Stimulated activated CD4-positive, alpha-beta T cell treated with anti-CD3 and anti-CD28 coated beads, Interleukin-15, amount 100 ng/mL, for 48 hours (primary cell): ENCODE measurements around the gene RBM20.
"Not testable (repeated sequence)": the region's sequence is repeated elsewhere in the genome, so short reads cannot be mapped to it uniquely, and the experiment has no call there.

ENCODE experiments used
- DNase-seq, 2 donors: peaks; one replicate each; pipeline ENCODE4 v3.0.0-alpha.2; 2020; ENCODE audit warnings: low read depth in 2 of 2

Gene RBM20

GRCh38 chr10:110625356-110625894, 18.7 kb upstream of the RBM20 start:
- no peak for DNase-seq

GRCh38 chr10:110625951-110626855, 17.9 kb upstream of the RBM20 start:
- no peak for DNase-seq

DNA sequence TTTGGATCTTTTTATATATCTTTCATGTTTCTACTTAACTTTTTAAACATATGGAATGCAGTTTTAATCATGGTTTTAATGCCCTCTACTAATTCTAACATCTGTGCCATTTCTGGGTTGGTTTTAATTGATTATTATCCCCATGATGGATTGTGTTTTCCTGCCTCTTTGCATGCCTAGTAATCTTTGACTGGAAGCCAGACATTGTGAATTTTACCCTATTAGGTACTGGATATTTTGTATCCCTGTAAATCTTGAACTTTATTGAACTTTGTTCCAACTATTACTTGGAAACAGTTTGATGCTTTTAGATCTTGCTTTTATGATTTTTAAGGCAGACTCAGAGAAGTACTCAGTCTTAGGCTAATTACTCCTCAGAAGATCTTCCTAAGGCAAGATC, 16.0 kb upstream of the RBM20 start:
- DNase-seq, result no peak

DNA sequence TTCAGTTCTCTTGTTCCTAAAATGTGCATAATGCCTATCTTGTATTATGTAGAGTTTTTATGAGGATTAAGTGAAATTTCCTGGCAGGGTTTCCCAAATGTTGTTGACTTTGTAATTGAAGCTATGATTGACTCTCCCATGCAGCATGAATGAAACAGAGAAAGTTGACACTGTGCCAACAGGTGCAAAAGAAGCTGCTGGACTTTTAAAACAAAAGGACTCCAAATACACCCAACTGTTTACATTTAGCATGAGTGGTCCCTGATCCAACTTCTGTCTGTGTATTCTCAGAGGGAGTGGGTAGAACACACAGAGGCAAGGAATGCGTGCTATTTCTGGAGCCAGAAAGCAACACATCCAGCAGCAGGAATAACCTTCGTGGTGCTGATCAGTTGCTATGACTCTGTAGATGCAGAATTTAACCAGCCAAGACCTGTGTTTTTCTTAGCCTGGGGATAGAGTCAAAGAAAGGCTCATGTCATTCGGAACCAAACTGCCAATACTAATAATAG, 14.4 kb upstream of the RBM20 start:
- no peak for DNase-seq

GRCh38 chr10:110631934-110632333, 12.2 kb upstream of the RBM20 start:
- no peak for DNase-seq

GRCh38 chr10:110632591-110633215, 11.4 kb upstream of the RBM20 start:
- DNase-seq, result no peak

GRCh38 chr10:110634527-110635209, 9.5 kb upstream of the RBM20 start:
- no peak for DNase-seq

- no peak for DNase-seq
Measured at GRCh38 chr10:110636572-110636931, 7.6 kb upstream of the RBM20 start.

- DNase-seq, result no peak
Measured at GRCh38 chr10:110636932-110637557, 7.1 kb upstream of the RBM20 start.

DNA sequence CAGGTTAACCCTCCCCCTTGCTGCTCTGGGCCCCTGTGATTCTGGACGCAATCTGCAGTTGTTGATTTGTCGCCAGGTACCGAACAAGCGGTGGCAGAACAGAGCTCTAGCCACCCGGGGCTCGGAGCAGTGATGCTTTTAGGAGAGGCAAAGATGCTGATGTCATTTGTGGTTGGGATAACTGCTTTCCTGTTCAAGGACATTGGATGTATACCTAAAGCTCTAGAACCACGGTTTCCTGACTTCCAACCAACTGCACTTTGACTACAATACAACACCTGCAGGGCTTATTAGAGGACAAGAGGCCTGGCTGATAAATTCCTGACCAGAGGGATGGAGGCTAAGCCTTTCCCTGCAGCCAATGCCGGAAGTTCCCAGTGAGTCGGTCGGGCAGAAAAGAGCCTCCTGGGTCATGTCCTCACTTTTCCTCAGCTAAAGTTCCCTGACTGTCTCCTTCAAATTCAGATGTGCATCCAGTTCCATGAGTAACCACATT, 6.5 kb upstream of the RBM20 start:
- no peak for DNase-seq

- no peak for DNase-seq
Measured at GRCh38 chr10:110638319-110638718, 5.8 kb upstream of the RBM20 start.

- not testable (repeated sequence) for DNase-seq
Measured at GRCh38 chr10:110639046-110639445, 5.1 kb upstream of the RBM20 start.

DNA sequence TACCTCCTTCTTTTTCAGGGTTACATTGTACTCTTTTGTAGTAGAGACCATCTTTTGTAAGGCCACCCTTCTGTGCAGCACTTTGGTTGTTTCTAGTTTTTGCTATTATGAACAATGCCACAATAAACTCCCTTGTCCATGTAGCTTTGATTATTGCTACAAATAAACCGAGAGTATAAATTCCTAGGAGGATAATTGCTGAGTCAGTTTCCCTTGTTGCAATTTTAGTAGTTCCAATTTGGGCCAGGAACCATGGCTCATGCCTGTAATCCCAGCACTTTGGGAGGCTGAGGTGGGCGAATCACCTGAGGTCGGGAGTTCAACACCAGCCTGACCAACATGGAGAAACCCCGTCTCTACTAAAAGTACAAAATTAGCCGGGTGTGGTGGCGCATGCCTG, 4.3 kb upstream of the RBM20 start:
- not testable (repeated sequence) for DNase-seq

GRCh38 chr10:110641256-110641655, 2.9 kb upstream of the RBM20 start:
- peak; percentile 33 to 52 for DNase-seq

DNA sequence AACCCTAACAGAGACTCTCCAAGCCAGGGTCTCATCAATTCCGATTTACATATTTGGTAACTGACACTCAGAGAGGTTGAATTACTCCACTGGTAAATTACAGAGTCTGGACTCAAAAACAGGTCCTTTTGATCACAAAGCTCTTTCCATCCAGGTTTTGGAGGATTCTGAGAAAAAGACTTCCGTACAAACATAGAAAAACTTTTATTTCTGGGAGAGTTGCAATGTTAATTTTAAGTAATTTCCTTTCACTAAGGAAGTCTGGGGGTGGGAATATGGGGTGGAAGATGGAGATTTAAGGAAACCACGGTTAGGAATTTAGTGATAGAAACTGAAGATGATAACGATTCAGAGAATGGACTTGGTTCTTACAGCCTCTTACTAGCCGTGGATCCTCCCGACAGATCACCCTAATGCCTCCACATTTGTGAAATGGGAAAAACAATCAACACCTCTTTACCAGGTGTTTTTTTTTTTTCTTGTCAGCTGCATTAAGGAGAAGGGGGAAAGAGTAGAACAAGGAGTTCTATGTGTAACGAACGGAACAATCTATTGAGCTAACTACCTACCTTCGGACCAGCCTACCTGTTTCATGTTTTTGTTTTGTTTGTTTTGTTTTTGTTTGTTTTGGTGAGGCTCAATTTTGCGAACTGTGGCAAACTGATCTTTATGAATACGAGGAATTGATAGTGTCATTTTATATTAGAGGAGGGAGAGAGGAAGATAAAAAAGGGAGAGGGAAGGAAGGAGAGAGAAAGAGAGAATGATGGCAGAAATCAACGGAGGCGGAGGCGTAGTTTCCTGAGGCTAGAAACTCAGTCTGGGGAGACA, 1.7 kb upstream of the RBM20 start:
- no peak for DNase-seq

- no peak for DNase-seq
Measured at GRCh38 chr10:110643035-110643652, 992 bp upstream of the RBM20 start.

- no peak for DNase-seq
Measured at GRCh38 chr10:110644598-110645462, 694 bp downstream of the RBM20 start.

GRCh38 chr10:110646417-110647135, 2.4 kb downstream of the RBM20 start:
- no peak for DNase-seq

DNA sequence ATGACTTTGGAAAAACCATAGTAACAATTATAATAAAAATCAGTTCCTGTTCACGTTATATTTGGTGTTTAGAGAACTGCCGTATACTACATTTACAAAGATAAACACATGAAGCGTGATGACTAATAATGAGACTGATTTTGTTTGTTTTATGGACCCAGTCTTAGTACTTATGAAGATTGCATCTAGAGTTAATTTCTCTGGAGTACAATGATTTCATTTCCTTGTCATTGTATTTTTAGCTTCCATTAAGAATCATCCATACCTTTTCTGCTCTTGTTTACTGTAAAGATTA, 2.9 kb downstream of the RBM20 start:
- no peak for DNase-seq
